HL-60/S4 (cell line): ENCODE results near the gene SWI5.

Experiments
- in situ Hi-C: fragments of 300-500 bp; cut with MboI; formaldehyde crosslinking; loops from 2 replicates; pipeline ENCODE4 v1.14.3; 2022; ENCODE audit warnings: low sequenced_read_pairs

Gene SWI5

GRCh38 chr9:128309551-128309950 is 33.5 kb downstream of the SWI5 start:
- in situ Hi-C loops, result no loop called here

DNA sequence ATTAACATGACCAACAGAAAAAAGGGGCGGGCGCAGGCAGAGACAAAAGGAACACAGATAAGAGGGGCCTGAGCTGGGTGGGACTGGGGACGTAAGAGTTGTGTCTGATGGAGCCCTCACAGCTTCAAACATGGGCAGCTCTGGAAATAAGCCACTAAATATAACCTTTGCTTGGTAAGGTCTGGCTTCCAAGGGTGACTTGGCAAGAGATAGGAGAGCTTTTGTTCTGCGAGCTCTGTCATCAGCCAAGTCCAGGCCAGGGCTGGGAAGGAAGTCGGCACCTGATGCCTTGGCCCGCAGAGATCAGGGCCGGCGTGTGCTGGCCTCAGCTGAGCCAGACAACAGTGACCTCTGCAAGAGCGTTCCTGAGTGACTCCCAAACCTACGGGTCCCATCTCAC is 34.4 kb downstream of the SWI5 start:
- in situ Hi-C loops, result no loop called here

DNA sequence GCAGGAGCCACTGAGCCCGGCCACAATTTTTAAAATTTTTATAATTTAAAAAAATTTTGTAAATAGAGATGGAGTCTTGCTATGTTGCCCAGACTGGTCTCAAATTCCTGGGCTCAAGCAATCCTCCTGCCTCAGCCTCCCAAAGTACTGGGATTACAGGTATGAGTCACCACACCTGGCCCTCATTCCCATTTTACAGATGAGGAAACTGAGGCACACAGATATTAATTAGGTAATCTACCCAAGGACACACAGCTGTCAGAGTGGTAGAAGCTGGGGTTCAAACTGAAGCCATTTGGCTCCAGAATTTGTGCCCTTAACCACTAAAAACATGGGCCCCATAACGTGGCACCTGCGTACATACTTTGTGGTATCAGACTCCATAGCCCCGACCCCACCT is 38.6 kb downstream of the SWI5 start:
- in situ Hi-C loops, result no loop called here

- in situ Hi-C loops, result no loop called here
These were observed 40.3 kb downstream of the SWI5 start for GRCh38 chr9:128316421-128316820.

DNA sequence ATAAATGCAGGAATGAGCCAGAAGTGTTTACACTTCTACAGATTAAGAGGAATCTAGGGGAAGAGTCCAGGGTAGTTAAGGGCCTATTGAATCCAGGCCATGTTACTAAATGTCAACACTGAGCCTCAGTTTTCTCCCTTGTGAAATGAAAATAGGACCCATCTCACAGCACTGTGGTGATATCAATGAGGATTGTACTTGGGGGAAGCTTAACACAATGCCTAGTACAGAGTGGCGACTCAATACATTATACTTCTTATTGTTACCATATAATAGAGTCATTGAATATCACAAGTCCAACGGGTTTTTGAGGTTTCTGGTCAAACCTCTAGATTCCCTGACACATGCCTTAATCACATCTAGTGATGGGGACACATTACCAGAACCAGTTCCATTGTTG is 41.6 kb downstream of the SWI5 start:
- in situ Hi-C loops, result no loop called here

GRCh38 chr9:128321343-128321742 is 45.3 kb downstream of the SWI5 start:
- in situ Hi-C loops, result no loop called here

GRCh38 chr9:128321879-128322403 is 45.9 kb downstream of the SWI5 start:
- in situ Hi-C loops, result no loop called here

DNA sequence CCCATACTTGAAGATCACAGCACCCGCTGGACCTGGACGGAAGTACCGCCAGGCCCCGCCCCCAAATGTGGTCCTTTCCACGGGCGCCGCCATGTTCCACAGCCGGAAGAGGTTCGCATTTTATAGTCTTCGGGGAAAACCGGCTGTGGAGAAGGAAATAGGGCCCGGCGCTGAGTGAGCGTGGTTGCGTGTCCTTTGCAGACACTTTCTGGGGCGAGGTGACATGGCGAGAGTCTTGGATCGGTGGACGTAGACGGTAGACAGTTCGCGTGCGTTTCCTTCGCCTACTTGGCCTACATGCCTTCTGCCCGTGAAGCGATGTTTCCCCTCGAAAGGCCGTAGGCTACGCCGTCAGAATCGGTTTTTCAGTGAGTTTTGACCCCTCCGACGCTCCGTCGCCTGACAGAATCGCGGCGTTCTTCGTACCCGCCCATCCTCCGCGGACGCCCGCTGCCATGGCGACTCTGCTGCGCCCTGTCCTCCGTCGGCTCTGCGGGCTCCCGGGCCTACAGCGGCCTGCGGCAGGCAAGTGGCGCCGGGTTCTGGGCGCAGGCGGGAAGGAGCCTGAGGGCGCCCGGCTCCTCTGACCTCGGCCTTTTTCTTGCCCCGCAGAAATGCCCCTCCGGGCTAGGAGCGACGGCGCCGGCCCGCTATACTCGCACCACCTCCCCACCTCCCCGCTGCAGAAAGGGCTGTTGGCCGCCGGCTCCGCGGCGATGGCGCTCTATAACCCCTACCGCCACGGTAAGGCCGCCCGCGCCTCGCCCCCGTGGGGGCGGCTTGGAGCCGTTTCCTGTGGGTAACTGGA is 46.5 kb downstream of the SWI5 start, which contains the start of the genes COQ4 and TRUB2:
TSS of gene COQ4 (plus strand) at position 436 of the 808 bp plus-strand sequence. CDS start at position 456, 20 bp downstream.
TSS of gene TRUB2 (minus strand) at position 44 of the 808 bp plus-strand sequence. CDS start at position 5, 39 bp downstream.
- in situ Hi-C loops, result no loop called here

GRCh38 chr9:128323212-128323730 is 47.2 kb downstream of the SWI5 start:
- in situ Hi-C loops, result no loop called here

GRCh38 chr9:128323791-128324190 is 47.7 kb downstream of the SWI5 start:
- in situ Hi-C loops, result no loop called here

GRCh38 chr9:128324401-128324800 is 48.3 kb downstream of the SWI5 start:
- in situ Hi-C loops, result no loop called here

DNA sequence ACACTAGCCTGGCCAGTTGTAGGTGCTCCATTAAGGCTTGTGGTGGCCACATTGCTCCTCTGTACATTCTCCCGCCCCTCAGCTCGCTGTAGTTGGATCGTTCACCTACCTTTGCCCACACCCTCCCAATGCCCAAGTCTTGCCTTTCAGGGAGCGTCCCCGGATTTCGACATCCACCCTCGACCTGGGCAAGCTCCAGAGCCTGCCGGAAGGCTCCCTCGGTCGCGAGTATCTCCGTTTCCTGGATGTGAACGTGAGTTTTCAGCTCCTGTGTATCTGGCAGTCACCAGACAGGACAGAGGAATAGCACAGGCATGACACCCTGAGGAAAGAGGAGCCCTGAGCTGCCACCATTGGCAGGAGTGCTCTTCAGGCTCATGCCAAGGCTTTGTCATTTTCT is 49.6 kb downstream of the SWI5 start:
- in situ Hi-C loops, result no loop called here

- in situ Hi-C loops, result no loop called here
These were observed 57.4 kb downstream of the SWI5 start for GRCh38 chr9:128333451-128333869.

- in situ Hi-C loops, result no loop called here
These were observed 59.1 kb downstream of the SWI5 start for GRCh38 chr9:128335161-128335560.

GRCh38 chr9:128335914-128336313 is 59.8 kb downstream of the SWI5 start:
- in situ Hi-C loops, result no loop called here

- in situ Hi-C loops, result no loop called here
These were observed 61.9 kb downstream of the SWI5 start for GRCh38 chr9:128337936-128338335.
